CD14-positive monocyte (primary cell): Measurements from ENCODE around the gene HORMAD2. TPM values are rescaled to one million over a fixed set of nuclear protein-coding genes. Genes with fewer than 3 reads are reported as not detected.

Source experiments
- DNase-seq, 3 donors: peaks; one replicate each; pipeline ENCODE4 v3.0.0-alpha.2; 2011 to 2022
- H2AFZ ChIP-seq: 2 replicates; pipeline ENCODE4 v1.6.0; 2012; ENCODE audit warnings: mild to moderate bottlenecking, low read depth, low read length, inconsistent platforms; ENCODE audit not compliant: insufficient read depth, poor library complexity, severe bottlenecking
- H3K27ac ChIP-seq, 2 donors: 1 replicate in 1 of 2; 2 replicates in 1 of 2; pipeline ENCODE4 v1.5.1; 2012 to 2013; ENCODE audit warnings: low read length in 2 of 2, control low read depth in 1 of 2, inconsistent platforms in 1 of 2, low read depth in 1 of 2, mild to moderate bottlenecking in 1 of 2
- H3K27me3 ChIP-seq, 2 donors: one replicate each; pipeline versions ENCODE4 v1.6.0 to v1.6.1; 2011 to 2013; ENCODE audit warnings: low read length in 2 of 2; ENCODE audit not compliant: control insufficient read depth in 2 of 2, insufficient read depth in 2 of 2
- H3K36me3 ChIP-seq, 2 donors: replicated peaks in 1 of 2; 1 replicate in 1 of 2; 2 replicates in 1 of 2; pipeline versions ENCODE4 v1.5.1 to v1.6.1; 2012 to 2013; ENCODE audit warnings: low read length in 2 of 2, control low read depth in 1 of 2, inconsistent platforms in 1 of 2, mild to moderate bottlenecking in 1 of 2; ENCODE audit not compliant: insufficient read depth in 2 of 2, control insufficient read depth in 1 of 2
- H3K4me1 ChIP-seq, 2 donors: 1 replicate in 1 of 2; 2 replicates in 1 of 2; pipeline versions ENCODE4 v1.5.1 to v1.6.1; 2012 to 2013; ENCODE audit warnings: low read length in 2 of 2, control low read depth in 1 of 2, inconsistent platforms in 1 of 2, mild to moderate bottlenecking in 1 of 2, moderate library complexity in 1 of 2; ENCODE audit not compliant: insufficient read depth in 2 of 2, control insufficient read depth in 1 of 2
- H3K4me2 ChIP-seq: replicated peaks from 2 replicates; pipeline ENCODE3; 2012; ENCODE audit warnings: low read length, moderate library complexity, mild to moderate bottlenecking; ENCODE audit not compliant: poor library complexity, severe bottlenecking; ENCODE audit errors: extremely low read depth
- H3K4me3 ChIP-seq, 3 experiments: fragments of 200-600 bp in 1 of 3; sonication (generic) in 1 of 3; replicated peaks in 1 of 3; 1 replicate in 2 of 3; 2 replicates in 1 of 3; pipeline ENCODE4 v1.5.1; 2011 to 2013; ENCODE audit warnings: low read length in 3 of 3, mild to moderate bottlenecking in 3 of 3, control low read depth in 2 of 3, low read depth in 2 of 3, inconsistent platforms in 1 of 3, moderate library complexity in 1 of 3
- H3K79me2 ChIP-seq: 2 replicates; pipeline ENCODE4 v1.6.0; 2012; ENCODE audit warnings: mild to moderate bottlenecking, control low read depth, inconsistent platforms, low read length, moderate library complexity; ENCODE audit not compliant: insufficient read depth
- H3K9ac ChIP-seq: 2 replicates; pipeline ENCODE4 v1.6.0; 2017; ENCODE audit warnings: low read length, mild to moderate bottlenecking; ENCODE audit not compliant: insufficient read depth, poor library complexity, severe bottlenecking
- H3K9me3 ChIP-seq, 2 donors: replicated peaks in 1 of 2; 1 replicate in 1 of 2; 2 replicates in 1 of 2; pipeline versions ENCODE4 v1.5.1 to v1.6.1; 2012 to 2013; ENCODE audit warnings: low read length in 2 of 2, control low read depth in 1 of 2; ENCODE audit not compliant: control insufficient read depth in 1 of 2, insufficient read depth in 1 of 2
- H4K20me1 ChIP-seq: 2 replicates; pipeline ENCODE4 v1.6.0; 2012; ENCODE audit warnings: mild to moderate bottlenecking, low read length, control low read depth, moderate library complexity; ENCODE audit not compliant: insufficient read depth
- H3K27ac Mint-ChIP-seq, 7 donors: one replicate each; pipeline ENCODE4 v1.8.0; 2020; ENCODE audit warnings: mild to moderate bottlenecking in 7 of 7, mixed read lengths in 7 of 7, moderate library complexity in 6 of 7, inconsistent platforms in 2 of 7
- H3K27me3 Mint-ChIP-seq, 3 donors: one replicate each; pipeline ENCODE4 v1.8.0; 2021 to 2022; ENCODE audit warnings: low read depth in 3 of 3, mild to moderate bottlenecking in 3 of 3, mixed read lengths in 3 of 3, moderate library complexity in 3 of 3, inconsistent platforms in 1 of 3
- H3K36me3 Mint-ChIP-seq, 2 donors: one replicate each; pipeline ENCODE4 v1.8.0; 2020; ENCODE audit warnings: mixed read lengths in 2 of 2, inconsistent platforms in 1 of 2, mild to moderate bottlenecking in 1 of 2
- H3K4me1 Mint-ChIP-seq: one replicate; pipeline ENCODE4 v1.8.0; 2020; ENCODE audit warnings: mild to moderate bottlenecking, mixed read lengths
- H3K4me3 Mint-ChIP-seq, 2 donors: one replicate each; pipeline ENCODE4 v1.8.0; 2020; ENCODE audit warnings: mild to moderate bottlenecking in 2 of 2, mixed read lengths in 2 of 2, moderate library complexity in 1 of 2
- H3K9me3 Mint-ChIP-seq, 7 donors: one replicate each; pipeline ENCODE4 v1.8.0; 2020 to 2022; ENCODE audit warnings: mixed read lengths in 7 of 7, mild to moderate bottlenecking in 6 of 7, moderate library complexity in 6 of 7, inconsistent platforms in 2 of 7
- WGBS: methylation state at CpG from one replicate; pipeline ENCODE4 v1.1.5; 2013; ENCODE audit warnings: missing lambda C conversion rate; ENCODE audit not compliant: insufficient coverage; 5-methylcytosine and 5-hydroxymethylcytosine counted together
- intact Hi-C, 2 donors: fragments of 100-400 bp; cut with micrococcal nuclease; formaldehyde crosslinking; loops; one replicate each; pipeline versions ENCODE4 v1.15.0 to v1.15.1; 2023
- polyA plus RNA-seq, 3 donors: library from polyadenylated mRNA; depleted of rRNA in 1 of 3; unstranded in 2 of 3; stranded (reverse) in 1 of 3; fragments of 300-500 nt in 2 of 3; fragments of >200 nt in 1 of 3; fragmentation: Illumina TruSeq in 2 of 3; gene quantifications; 1 replicate in 2 of 3; 2 replicates in 1 of 3; pipeline ENCODE4 v1.2.3, GENCODE V29; 2012 to 2021
- TF ChIP-seq, protein P1 (sequence below): fragments of 200-600 bp; IDR thresholded peaks from one replicate; pipeline ENCODE4 v1.8.0; 2022; ENCODE audit warnings: antibody characterized with exemption, mild to moderate bottlenecking

The HORMAD2 gene
- polyA plus RNA-seq, 3 donors = not detected

DNA sequence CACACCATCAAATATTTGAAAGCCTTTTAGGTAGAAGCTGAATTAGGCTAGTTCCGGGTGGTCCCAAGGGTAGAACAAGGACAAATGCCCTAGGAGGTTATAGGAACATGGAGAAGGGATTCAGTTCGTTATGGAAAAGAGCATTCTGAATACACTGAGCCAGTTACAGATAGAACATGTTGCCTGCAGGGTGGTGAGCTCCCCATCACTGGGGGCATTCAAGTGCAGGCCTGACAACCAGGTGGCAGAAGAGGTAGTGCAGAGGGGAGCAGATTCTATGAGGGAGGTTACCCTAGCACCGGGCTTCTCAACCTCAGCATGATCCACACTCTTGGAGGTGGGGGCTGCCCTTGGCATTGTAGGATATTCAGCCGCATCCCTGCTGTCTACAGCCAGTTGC lies 142.1 kb downstream of the HORMAD2 start:
- Mint-ChIP-seq H3K27me3 (peaks cover 26 to 45% (median 37%) of the 10 kb centered on the region in 3 donors), H3K36me3 (no peaks in the 10 kb centered on the region), H3K27ac (no peak overlapping the region), H3K4me3 (no peak overlapping the region), H3K9me3 (peaks cover 0 to 4% (median 4%) of the 10 kb centered on the region in 7 donors), H3K4me1 (peaks cover 12% of the 10 kb centered on the region)
- Histone ChIP-seq H3K4me3 (no peak overlapping the region), H3K79me2 (no peaks in the 10 kb centered on the region), H3K27me3 (peaks cover 0 to 23% of the 10 kb centered on the region in 2 donors), H3K9ac (no peak overlapping the region), H3K27ac (no peak overlapping the region), H4K20me1 (no peaks in the 10 kb centered on the region), H2AFZ (no peak overlapping the region), H3K36me3 (no peaks in the 10 kb centered on the region), H3K9me3 (no peaks in the 10 kb centered on the region), H3K4me2 (no peak overlapping the region), H3K4me1 (peaks cover 6 to 9% of the 10 kb centered on the region in 2 donors)
- TF ChIP-seq, protein P1, sequence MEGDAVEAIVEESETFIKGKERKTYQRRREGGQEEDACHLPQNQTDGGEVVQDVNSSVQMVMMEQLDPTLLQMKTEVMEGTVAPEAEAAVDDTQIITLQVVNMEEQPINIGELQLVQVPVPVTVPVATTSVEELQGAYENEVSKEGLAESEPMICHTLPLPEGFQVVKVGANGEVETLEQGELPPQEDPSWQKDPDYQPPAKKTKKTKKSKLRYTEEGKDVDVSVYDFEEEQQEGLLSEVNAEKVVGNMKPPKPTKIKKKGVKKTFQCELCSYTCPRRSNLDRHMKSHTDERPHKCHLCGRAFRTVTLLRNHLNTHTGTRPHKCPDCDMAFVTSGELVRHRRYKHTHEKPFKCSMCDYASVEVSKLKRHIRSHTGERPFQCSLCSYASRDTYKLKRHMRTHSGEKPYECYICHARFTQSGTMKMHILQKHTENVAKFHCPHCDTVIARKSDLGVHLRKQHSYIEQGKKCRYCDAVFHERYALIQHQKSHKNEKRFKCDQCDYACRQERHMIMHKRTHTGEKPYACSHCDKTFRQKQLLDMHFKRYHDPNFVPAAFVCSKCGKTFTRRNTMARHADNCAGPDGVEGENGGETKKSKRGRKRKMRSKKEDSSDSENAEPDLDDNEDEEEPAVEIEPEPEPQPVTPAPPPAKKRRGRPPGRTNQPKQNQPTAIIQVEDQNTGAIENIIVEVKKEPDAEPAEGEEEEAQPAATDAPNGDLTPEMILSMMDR = no peak
- WGBS = 78% methylated on average over 4 of the region's 4 CpGs
- intact Hi-C loops = no loop called here
- DNase-seq = no peak

- Histone ChIP-seq H3K4me3 (no peak overlapping the region), H3K9me3 (no peaks in the 10 kb centered on the region), H3K36me3 (no peaks in the 10 kb centered on the region), H3K27ac (no peak overlapping the region), H4K20me1 (no peaks in the 10 kb centered on the region), H2AFZ (no peak overlapping the region), H3K4me1 (peaks cover 6 to 9% of the 10 kb centered on the region in 2 donors), H3K9ac (no peak overlapping the region), H3K79me2 (no peaks in the 10 kb centered on the region), H3K4me2 (no peak overlapping the region), H3K27me3 (peaks cover 0 to 23% of the 10 kb centered on the region in 2 donors)
- Mint-ChIP-seq H3K27me3 (peaks cover 26 to 45% (median 37%) of the 10 kb centered on the region in 3 donors), H3K4me3 (no peak overlapping the region), H3K36me3 (no peaks in the 10 kb centered on the region), H3K27ac (no peak overlapping the region), H3K9me3 (peaks cover 0 to 4% (median 4%) of the 10 kb centered on the region in 7 donors), H3K4me1 (peaks cover 12% of the 10 kb centered on the region)
- DNase-seq = no peak
- WGBS = 62% methylated on average over 14 of the region's 15 CpGs
- intact Hi-C loops = no loop called here
- TF ChIP-seq, protein P1 = no peak
These were observed 143.0 kb downstream of the HORMAD2 start for GRCh38 chr22:30223303-30223702.
